NOMO-1 treated with dmso at 0.1 percent for 144 hours (cell line): ENCODE results near the gene HLCS.
"Not testable (repeated sequence)": the region's sequence is repeated elsewhere in the genome, so short reads cannot be mapped to it uniquely, and the experiment has no call there.

Experiments
- DNase-seq: peaks from one replicate; lab custom pipeline; 2025; ENCODE audit not compliant: unreplicated experiment; lab: John Stamatoyannopoulos, UW

HLCS gene

GRCh38 chr21:36816026-36816425 lies 150.4 kb downstream of the HLCS start:
- not testable (repeated sequence) for DNase-seq

- no peak for DNase-seq
Measured at GRCh38 chr21:36815284-36815683, 151.2 kb downstream of the HLCS start.

- DNase-seq, result no peak
Measured at GRCh38 chr21:36813052-36813451, 153.4 kb downstream of the HLCS start.

GRCh38 chr21:36811762-36812161 lies 154.7 kb downstream of the HLCS start:
- no peak for DNase-seq

GRCh38 chr21:36810443-36810842 lies 156.0 kb downstream of the HLCS start:
- DNase-seq, result no peak

- DNase-seq, result no peak
Measured at GRCh38 chr21:36807422-36807928, 159.0 kb downstream of the HLCS start.

- no peak for DNase-seq
Measured at GRCh38 chr21:36806103-36806502, 160.4 kb downstream of the HLCS start.

- DNase-seq, result no peak
Measured at GRCh38 chr21:36804874-36805611, 161.4 kb downstream of the HLCS start.

- DNase-seq, result no peak
Measured at GRCh38 chr21:36803816-36804439, 162.5 kb downstream of the HLCS start.

GRCh38 chr21:36803051-36803645 lies 163.3 kb downstream of the HLCS start:
- DNase-seq, result no peak

- DNase-seq, result no peak
Measured at GRCh38 chr21:36800734-36801133, 165.7 kb downstream of the HLCS start.

- DNase-seq, result no peak
Measured at GRCh38 chr21:36799869-36800268, 166.6 kb downstream of the HLCS start.

GRCh38 chr21:36798491-36798890 lies 168.0 kb downstream of the HLCS start:
- DNase-seq, result no peak

GRCh38 chr21:36796070-36796469 lies 170.4 kb downstream of the HLCS start:
- DNase-seq, result no peak

GRCh38 chr21:36792505-36792967 lies 173.9 kb downstream of the HLCS start:
- DNase-seq, result no peak

GRCh38 chr21:36791695-36792470 lies 174.6 kb downstream of the HLCS start:
- DNase-seq, result no peak

GRCh38 chr21:36791180-36791579 lies 175.3 kb downstream of the HLCS start:
- no peak for DNase-seq

GRCh38 chr21:36790616-36791015 lies 175.9 kb downstream of the HLCS start:
- no peak for DNase-seq

GRCh38 chr21:36788120-36788638 lies 178.3 kb downstream of the HLCS start:
- DNase-seq, result no peak

GRCh38 chr21:36786186-36786585 lies 180.3 kb downstream of the HLCS start:
- no peak for DNase-seq

- no peak for DNase-seq
Measured at GRCh38 chr21:36785615-36786014, 180.9 kb downstream of the HLCS start.
